HepG2 (cell line): Measurements from ENCODE around the gene THADA.

Source experiments
- EZH2 ChIP-seq: conservative IDR thresholded peaks from 2 replicates; pipeline ENCODE4 v1.6.1; 2012; ENCODE audit warnings: mild to moderate bottlenecking, low read depth, low read length, moderate library complexity
- POLR2A ChIP-seq, 2 experiments: IDR thresholded peaks; 2 replicates each; pipeline ENCODE4 v1.6.1; 2011; ENCODE audit warnings: low read depth in 2 of 2, low read length in 2 of 2, mild to moderate bottlenecking in 1 of 2, moderate library complexity in 1 of 2; ENCODE audit not compliant: insufficient read depth in 1 of 2

DNA sequence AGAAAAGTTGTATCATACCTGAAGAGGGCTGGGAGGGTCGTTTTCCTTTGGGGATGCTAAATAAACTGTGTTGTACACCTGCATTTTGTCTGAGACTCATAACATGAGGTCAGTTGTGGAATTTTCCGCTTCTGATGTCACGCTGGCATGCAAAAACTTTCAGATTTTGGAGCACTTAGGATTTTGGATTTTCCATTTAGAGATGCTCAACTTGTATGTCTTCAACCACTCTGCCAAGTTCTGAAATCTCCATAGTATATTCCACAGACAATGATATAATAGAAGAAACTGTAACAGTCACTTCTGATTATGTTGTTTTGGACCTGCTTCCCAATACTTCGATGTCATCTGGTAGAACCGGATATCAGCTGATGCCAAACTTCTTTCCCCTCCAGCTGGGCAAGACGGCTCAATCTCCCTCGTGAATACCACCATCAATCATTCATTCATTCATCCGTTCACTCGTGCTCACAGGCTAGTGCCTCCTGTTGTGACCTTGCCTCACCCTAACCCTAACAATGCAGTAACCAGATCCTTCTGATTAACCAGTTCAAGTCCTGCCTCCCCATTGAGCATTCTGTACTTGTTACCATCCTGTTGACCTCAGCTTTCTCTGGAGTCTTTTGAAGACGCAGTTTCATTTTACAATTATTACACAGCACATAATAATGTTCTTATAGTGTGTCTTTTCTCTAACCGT lies 35.9 kb upstream of the THADA start:
- TF ChIP-seq EZH2 (no peak), POLR2A (IDR thresholded peaks at IDR 0.05; ENCODE audit: insufficient read depth in 1 of 2, low read depth in 2 of 2, low read length in 2 of 2) (no peak)
